ENCODE data around the gene GSTM4. TPM values are rescaled to one million over a fixed set of nuclear protein-coding genes. Genes with fewer than 3 reads are reported as not detected.

Gene GSTM4
- total RNA-seq, 2 experiments from 2014 or later, result 17.0 to 18.5 TPM

- Mint-ChIP-seq H3K4me3 (no peak overlapping the region), H3K27ac (no peak overlapping the region), H3K36me3 (ENCODE audit: low read depth) (peaks cover 34% of the 10 kb centered on the region), H3K27me3 (ENCODE audit: low read depth) (no peaks in the 10 kb centered on the region), H3K4me1 (ENCODE audit: low read depth) (peaks cover 20% of the 10 kb centered on the region), H3K9me3 (ENCODE audit: insufficient read depth) (no peaks in the 10 kb centered on the region)
- CTCF ChIA-PET, result interaction anchor here (1.2 to 11.1 kb wide), 3 partner anchors 6 to 87 kb away, joined by 3 to 129 read pairs (median 105); partner anchors contain the start of gene GSTM4
- peak; percentile 17 for DNase-seq
- ATAC-seq, result no peak
- POLR2A ChIA-PET, result no interaction called here
Measured at GRCh38 chr1:109632671-109633346, 23.1 kb upstream of the GSTM4 start.

GRCh38 chr1:109634292-109634691, 21.6 kb upstream of the GSTM4 start:
- Mint-ChIP-seq H3K4me3 (no peak overlapping the region), H3K36me3 (ENCODE audit: low read depth) (peaks cover 24% of the 10 kb centered on the region), H3K27me3 (ENCODE audit: low read depth) (no peaks in the 10 kb centered on the region), H3K4me1 (ENCODE audit: low read depth) (peaks cover 20% of the 10 kb centered on the region), H3K27ac (no peak overlapping the region), H3K9me3 (ENCODE audit: insufficient read depth) (no peaks in the 10 kb centered on the region)
- ATAC-seq, result no peak
- ChIA-PET POLR2A (interaction anchor here (1.9 to 2.4 kb wide), 2 partner anchors 10 to 86 kb away, joined by 7 to 8 read pairs; partner anchors contain the start of gene GNAI3), CTCF (interaction anchor here (0.9 to 13.1 kb wide), 5 partner anchors 21 to 350 kb away, joined by 3 to 340 read pairs (median 6); partner anchors contain the start of genes AHCYL1 and GSTM4)
- DNase-seq, result peak; percentile 19

DNA sequence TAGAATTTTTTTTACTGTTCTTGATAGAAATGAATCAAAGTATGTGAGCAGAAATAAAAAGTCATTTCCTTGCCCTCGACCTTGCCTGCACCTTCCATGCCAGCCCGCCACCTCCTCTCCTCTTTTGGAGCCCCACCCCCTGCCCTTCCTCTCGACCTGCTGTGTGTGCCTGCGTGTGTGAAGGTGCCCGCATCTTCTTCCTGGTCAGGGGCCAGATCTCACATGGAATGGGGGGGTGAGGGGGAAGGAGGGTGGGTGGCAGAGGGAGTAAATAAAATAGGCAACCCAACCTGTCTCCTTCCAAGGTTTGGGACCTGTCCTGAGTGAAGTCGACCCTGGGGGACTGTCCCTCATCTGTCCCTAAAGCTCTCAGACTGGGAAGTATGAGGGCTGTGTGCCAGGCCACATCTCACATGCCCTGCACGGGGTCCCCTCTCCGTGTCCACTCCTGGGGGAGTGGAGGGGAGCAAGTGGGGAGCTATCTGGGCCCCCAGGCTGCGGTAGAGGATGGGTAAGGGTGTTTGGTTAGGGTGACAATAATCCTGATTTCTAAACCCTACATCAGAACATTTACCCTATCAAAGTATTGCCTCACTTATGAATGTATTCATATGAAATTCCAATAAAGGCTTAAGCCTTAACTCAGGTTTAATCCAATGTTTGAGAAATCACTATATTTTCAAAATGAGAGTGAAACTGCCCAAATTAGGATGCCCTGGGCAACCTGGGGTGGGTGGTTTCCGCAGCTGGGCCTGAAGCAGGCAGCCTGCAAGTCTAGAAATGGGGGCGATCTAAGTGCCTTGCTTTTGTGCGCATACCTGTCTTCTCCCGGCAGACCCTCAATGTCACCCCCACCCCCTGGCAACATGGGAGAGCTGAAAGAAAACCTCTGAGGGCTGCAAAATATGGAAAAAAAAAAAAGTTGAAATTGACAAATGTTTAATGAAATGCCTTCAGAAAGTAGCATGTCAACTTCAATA, 20.8 kb upstream of the GSTM4 start:
- H3K9me3 Mint-ChIP-seq (ENCODE audit: insufficient read depth), result no peaks in the 10 kb centered on the region
- no peak overlapping the region for H3K4me3 Mint-ChIP-seq
- peak; percentile 24 for ATAC-seq
- CTCF ChIA-PET, result interaction anchor here (0.9 to 13.1 kb wide), 6 partner anchors 15 to 350 kb away, joined by 3 to 340 read pairs (median 6); partner anchors contain the start of genes AHCYL1 and GNAI3
- peaks cover 16% of the 10 kb centered on the region for H3K36me3 Mint-ChIP-seq (ENCODE audit: low read depth)
- H3K4me1 Mint-ChIP-seq (ENCODE audit: low read depth), result peaks cover 21% of the 10 kb centered on the region
- H3K27me3 Mint-ChIP-seq (ENCODE audit: low read depth), result peaks cover under 1% of the 10 kb centered on the region
- POLR2A ChIA-PET, result interaction anchor here (1.9 to 2.4 kb wide), 2 partner anchors 11 to 86 kb away, joined by 7 to 8 read pairs; partner anchors contain the start of gene GNAI3
- DNase-seq, result peak; percentile 41
- peak overlapping the region; percentile 6 for H3K27ac Mint-ChIP-seq

- ChIA-PET CTCF (interaction anchor here (0.9 to 13.1 kb wide), 6 partner anchors 9 to 139 kb away, joined by 3 to 340 read pairs (median 146); partner anchors contain the start of gene GNAI3), POLR2A (interaction anchor here (1.9 to 2.4 kb wide), 2 partner anchors 11 to 87 kb away, joined by 7 to 8 read pairs; partner anchors contain the start of gene GNAI3)
- H3K36me3 Mint-ChIP-seq (ENCODE audit: low read depth), result peaks cover 15% of the 10 kb centered on the region
- ATAC-seq (no peak), DNase-seq (no peak)
- no peaks in the 10 kb centered on the region for H3K9me3 Mint-ChIP-seq (ENCODE audit: insufficient read depth)
- H3K27me3 Mint-ChIP-seq (ENCODE audit: low read depth), result peaks cover 4% of the 10 kb centered on the region
- H3K4me1 Mint-ChIP-seq (ENCODE audit: low read depth), result peaks cover 24% of the 10 kb centered on the region
- H3K27ac Mint-ChIP-seq, result no peak overlapping the region
- H3K4me3 Mint-ChIP-seq, result no peak overlapping the region
Measured at GRCh38 chr1:109635862-109636200, 20.1 kb upstream of the GSTM4 start.

- ChIA-PET POLR2A (interaction anchor here (1.3 to 2.4 kb wide), 2 partner anchors 12 to 16 kb away, joined by 4 to 8 read pairs; partner anchors contain the start of gene AMPD2), CTCF (interaction anchor here (0.9 to 13.1 kb wide), 7 partner anchors 9 to 346 kb away, joined by 3 to 340 read pairs (median 146); partner anchors contain the start of genes AHCYL1 and GNAI3)
- Mint-ChIP-seq H3K27ac (no peak overlapping the region), H3K27me3 (ENCODE audit: low read depth) (peaks cover 4% of the 10 kb centered on the region), H3K4me3 (no peak overlapping the region), H3K36me3 (ENCODE audit: low read depth) (peaks cover 9% of the 10 kb centered on the region), H3K4me1 (ENCODE audit: low read depth) (peaks cover 24% of the 10 kb centered on the region), H3K9me3 (ENCODE audit: insufficient read depth) (no peaks in the 10 kb centered on the region)
- ATAC-seq (no peak), DNase-seq (no peak)
Measured at GRCh38 chr1:109636201-109636952, 19.5 kb upstream of the GSTM4 start.

GRCh38 chr1:109637446-109637845, 18.5 kb upstream of the GSTM4 start:
- H3K4me1 Mint-ChIP-seq (ENCODE audit: low read depth), result peaks cover 24% of the 10 kb centered on the region
- H3K9me3 Mint-ChIP-seq (ENCODE audit: insufficient read depth), result no peaks in the 10 kb centered on the region
- POLR2A ChIA-PET, result interaction anchor here (0.6 to 1.3 kb wide), 3 partner anchors 17 to 92 kb away, joined by 3 to 4 read pairs (median 3); partner anchors contain the start of genes AMPD2 and GNAI3
- H3K4me3 Mint-ChIP-seq, result no peak overlapping the region
- H3K36me3 Mint-ChIP-seq (ENCODE audit: low read depth), result peaks cover 2% of the 10 kb centered on the region
- peaks cover 4% of the 10 kb centered on the region for H3K27me3 Mint-ChIP-seq (ENCODE audit: low read depth)
- DNase-seq, result no peak
- no peak for ATAC-seq
- CTCF ChIA-PET, result interaction anchor here (2.6 to 13.1 kb wide), 7 partner anchors 10 to 345 kb away, joined by 6 to 340 read pairs (median 146); partner anchors contain the start of genes AHCYL1 and GNAI3
- H3K27ac Mint-ChIP-seq, result no peak overlapping the region

GRCh38 chr1:109639063-109639840, 16.6 kb upstream of the GSTM4 start:
- Mint-ChIP-seq H3K4me1 (ENCODE audit: low read depth) (peaks cover 35% of the 10 kb centered on the region), H3K9me3 (ENCODE audit: insufficient read depth) (no peaks in the 10 kb centered on the region), H3K27me3 (ENCODE audit: low read depth) (peaks cover 4% of the 10 kb centered on the region), H3K36me3 (ENCODE audit: low read depth) (no peaks in the 10 kb centered on the region), H3K27ac (no peak overlapping the region), H3K4me3 (no peak overlapping the region)
- DNase-seq (peak; percentile 16), ATAC-seq (no peak)
- ChIA-PET POLR2A (interaction anchor here (0.5 to 3.5 kb wide), 7 partner anchors 10 to 395 kb away, joined by 3 to 29 read pairs (median 4); partner anchors contain the start of genes AMPD2, GNAI3 and STRIP1), CTCF (interaction anchor here (0.6 to 13.1 kb wide), 48 partner anchors 11 to 466 kb away, joined by 3 to 340 read pairs (median 10); partner anchors contain the start of genes AHCYL1, AMIGO1, AMPD2 and GNAI3)

- peak overlapping the region; percentile 46 for H3K27ac Mint-ChIP-seq
- H3K4me1 Mint-ChIP-seq (ENCODE audit: low read depth), result peaks cover 30% of the 10 kb centered on the region
- ChIA-PET POLR2A (interaction anchor here (0.5 to 3.5 kb wide), 7 partner anchors 10 to 189 kb away, joined by 3 to 29 read pairs (median 4); partner anchors contain the start of genes AMPD2 and GNAI3), CTCF (interaction anchor here (0.6 to 13.1 kb wide), 87 partner anchors 11 to 466 kb away, joined by 3 to 340 read pairs (median 6); partner anchors contain the start of genes AHCYL1, AMIGO1, AMPD2 and EPS8L3)
- no peak for ATAC-seq
- no peak for DNase-seq
- no peak overlapping the region for H3K4me3 Mint-ChIP-seq
- peaks cover 4% of the 10 kb centered on the region for H3K27me3 Mint-ChIP-seq (ENCODE audit: low read depth)
- no peaks in the 10 kb centered on the region for H3K9me3 Mint-ChIP-seq (ENCODE audit: insufficient read depth)
- no peaks in the 10 kb centered on the region for H3K36me3 Mint-ChIP-seq (ENCODE audit: low read depth)
Measured at GRCh38 chr1:109639841-109640184, 16.1 kb upstream of the GSTM4 start.

GRCh38 chr1:109640285-109640865, 15.5 kb upstream of the GSTM4 start:
- H3K4me3 Mint-ChIP-seq, result no peak overlapping the region
- H3K27me3 Mint-ChIP-seq (ENCODE audit: low read depth), result peaks cover 4% of the 10 kb centered on the region
- DNase-seq (peak; percentile 93), ATAC-seq (peak; percentile 69)
- peak overlapping the region; percentile 46 for H3K27ac Mint-ChIP-seq
- ChIA-PET POLR2A (interaction anchor here (1.1 to 3.5 kb wide), 6 partner anchors 16 to 344 kb away, joined by 4 to 29 read pairs (median 4); partner anchors contain the start of genes AHCYL1, AMPD2 and GNAI3), CTCF (interaction anchor here (0.6 to 13.1 kb wide), 89 partner anchors 10 to 465 kb away, joined by 3 to 340 read pairs (median 6); partner anchors contain the start of genes AHCYL1, AMIGO1, AMPD2 and EPS8L3)
- no peaks in the 10 kb centered on the region for H3K9me3 Mint-ChIP-seq (ENCODE audit: insufficient read depth)
- no peaks in the 10 kb centered on the region for H3K36me3 Mint-ChIP-seq (ENCODE audit: low read depth)
- peaks cover 24% of the 10 kb centered on the region for H3K4me1 Mint-ChIP-seq (ENCODE audit: low read depth)

Data from activated CD8-positive, alpha-beta T cell treated with anti-CD3 and anti-CD28 coated beads, Interleukin-2, amount 10 ng/mL, durations not matched to agents 7 days and 5 days (primary cell).